Gastrocnemius medialis (tissue), 4 donors: ENCODE measurements around the gene INTS11.

ENCODE experiments used
- CTCF ChIP-seq, 5 experiments: fragments of 450-650 bp in 3 of 5; fragments of 200-600 bp in 2 of 5; sonication (generic) in 2 of 5; IDR thresholded peaks in 4 of 5; conservative IDR thresholded peaks in 1 of 5; 1 replicate in 4 of 5; 2 replicates in 1 of 5; pipeline ENCODE4 v1.5.1; 2016 to 2019; ENCODE audit warnings: antibody characterized with exemption in 5 of 5, mild to moderate bottlenecking in 3 of 5, moderate library complexity in 3 of 5
- POLR2A ChIP-seq, 2 donors: fragments of 450-650 bp; IDR thresholded peaks; one replicate each; pipeline ENCODE4 v1.6.1; 2017; ENCODE audit warnings: antibody characterized with exemption in 2 of 2, mild to moderate bottlenecking in 2 of 2, moderate library complexity in 2 of 2

GRCh38 chr1:1299686-1300351 lies 24.6 kb downstream of the INTS11 start:
- TF ChIP-seq CTCF (IDR thresholded peaks at IDR 0.05 in 4 of 5, conservative IDR thresholded peaks at IDR 0.05 in 1 of 5) (no peak), POLR2A (IDR thresholded peaks at IDR 0.05) (no peak)
